Hepatic stellate cell (primary cell): ENCODE measurements around the gene AXL.
A peak's percentile ranks its signal among the peaks of the same experiment; 100 is the strongest.

Experiments
- DNase-seq: peaks from one replicate; pipeline ENCODE4 v3.0.0; 2011; ENCODE audit warnings: low spot score

Gene AXL

DNA sequence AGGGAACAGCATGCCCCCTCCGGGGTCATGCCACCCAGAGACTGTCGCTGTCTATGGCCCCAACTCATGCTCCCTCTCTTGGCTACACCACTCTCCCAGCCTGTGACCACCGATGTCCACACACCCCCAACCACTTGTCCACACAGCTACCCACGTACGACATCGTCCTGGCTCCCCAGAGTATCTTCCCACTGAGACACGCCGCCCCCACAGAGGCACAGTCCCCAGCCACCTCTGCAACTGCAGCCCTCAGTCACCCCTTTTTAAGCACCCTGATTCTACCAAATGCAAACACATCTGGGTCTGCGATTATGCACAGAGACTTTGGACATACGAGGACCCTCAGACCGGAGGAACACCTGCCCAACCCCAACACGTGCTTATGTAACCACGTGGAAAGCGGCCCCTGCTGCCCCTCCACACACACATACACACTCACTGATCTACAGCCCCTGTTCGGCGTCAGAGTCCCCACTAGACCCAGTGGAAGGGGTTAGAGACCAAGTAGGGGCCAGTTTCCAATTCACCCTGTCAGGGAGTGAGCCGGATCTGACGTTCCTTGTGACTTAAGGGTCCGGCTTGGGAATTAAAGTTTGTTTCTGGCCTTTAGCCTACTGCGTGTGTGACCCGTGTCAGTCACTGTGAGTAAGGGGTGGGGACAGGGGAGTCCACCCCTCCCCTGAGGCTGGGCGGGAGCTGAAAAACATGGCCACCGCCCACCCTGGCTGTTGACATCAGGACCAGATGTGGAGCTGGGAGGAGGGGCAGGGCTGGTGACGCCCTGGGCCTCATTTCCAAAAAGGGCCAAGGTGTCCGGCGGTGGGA lies 11.9 kb upstream of the AXL start:
- DNase-seq: no peak

DNA sequence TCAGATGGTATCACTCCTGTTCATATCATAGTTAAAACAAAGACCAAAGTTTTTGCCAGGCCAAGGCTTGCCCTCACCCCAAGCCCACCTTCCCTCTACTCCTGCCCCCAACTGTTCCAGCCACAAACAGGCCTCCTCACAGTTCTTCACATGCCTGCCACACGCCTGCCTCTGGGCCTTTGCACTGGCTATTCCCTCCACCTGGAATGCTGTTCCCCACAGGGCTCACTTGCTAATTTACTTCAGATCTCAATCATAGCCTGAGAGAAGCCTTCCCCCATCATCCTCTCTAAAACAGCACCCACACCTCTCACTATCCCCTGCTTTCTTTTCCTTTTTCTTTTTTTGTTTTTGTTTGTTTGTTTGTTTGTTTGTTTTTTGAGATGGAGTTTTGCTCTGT lies 4.9 kb upstream of the AXL start:
- DNase-seq: no peak

DNA sequence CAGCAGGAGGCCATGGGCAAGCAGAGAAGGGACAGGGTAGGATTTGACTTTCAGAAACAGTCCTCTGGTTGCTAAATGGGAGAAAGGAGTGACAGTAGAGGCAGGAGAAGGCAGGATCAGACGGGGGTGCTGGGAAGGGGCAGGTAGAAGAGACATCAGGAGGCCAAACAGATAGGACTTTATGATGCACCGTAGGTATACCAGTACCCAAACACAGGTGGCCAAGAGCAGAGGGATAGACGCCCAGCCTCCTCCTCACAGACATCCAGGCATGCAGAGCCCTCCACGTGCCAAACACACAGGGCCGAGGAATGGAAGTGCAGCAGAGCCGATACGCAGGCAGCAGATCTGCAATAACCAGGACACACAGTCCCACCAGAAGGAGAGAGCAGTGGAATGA lies 1.3 kb upstream of the AXL start:
- DNase-seq: no peak

DNA sequence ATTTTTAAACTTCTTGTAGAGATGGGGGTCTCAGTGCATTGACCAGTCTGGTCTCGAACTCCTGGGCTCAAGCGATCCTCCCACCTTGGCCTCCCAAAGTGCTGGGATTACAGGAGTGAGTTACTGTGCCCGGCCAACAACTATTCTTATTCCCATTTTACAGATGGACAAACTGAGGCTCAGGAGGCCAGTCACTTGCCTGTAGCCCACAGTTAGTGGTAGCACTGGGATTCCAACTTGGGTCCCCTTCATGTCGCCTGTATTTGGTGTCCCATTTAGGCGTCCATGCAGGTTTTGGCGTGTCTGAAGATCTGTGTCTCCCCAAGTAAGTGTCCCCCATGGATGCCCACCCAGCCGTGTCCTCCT lies 791 bp upstream of the AXL start:
- DNase-seq: no peak

DNA sequence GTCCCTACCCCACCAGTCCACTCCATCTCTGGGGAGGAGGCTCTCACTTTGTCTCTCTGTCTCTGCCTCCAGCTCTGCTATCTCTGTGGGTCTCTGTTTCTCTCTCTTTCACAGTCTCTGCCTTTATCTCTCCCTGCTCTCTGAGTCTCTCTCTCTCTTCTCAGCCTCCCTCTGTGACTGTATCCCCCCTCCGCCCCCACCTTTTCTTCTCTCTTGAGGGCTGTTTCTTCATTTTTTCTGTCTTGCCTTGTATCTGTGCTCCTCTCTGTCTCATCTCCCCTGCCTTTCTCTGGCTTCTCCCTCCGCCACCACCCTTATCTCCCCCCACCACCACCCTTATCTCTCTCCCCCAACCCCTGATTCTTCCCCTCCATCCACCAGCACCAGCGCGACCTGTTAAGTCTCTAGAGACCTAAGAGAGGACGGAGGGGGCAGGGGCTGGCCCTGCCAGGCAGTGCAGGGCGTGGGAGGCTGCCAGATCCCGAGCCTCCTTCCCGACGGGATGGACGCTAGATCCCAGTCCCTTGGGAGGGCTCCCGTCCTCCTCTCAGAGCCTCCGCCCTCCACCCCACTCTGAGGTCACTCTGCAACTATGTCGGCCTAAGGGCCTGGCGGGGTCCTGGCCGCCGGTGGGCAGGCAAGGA lies 1.0 kb downstream of the AXL start:
- DNase-seq: peak; percentile 92

DNA sequence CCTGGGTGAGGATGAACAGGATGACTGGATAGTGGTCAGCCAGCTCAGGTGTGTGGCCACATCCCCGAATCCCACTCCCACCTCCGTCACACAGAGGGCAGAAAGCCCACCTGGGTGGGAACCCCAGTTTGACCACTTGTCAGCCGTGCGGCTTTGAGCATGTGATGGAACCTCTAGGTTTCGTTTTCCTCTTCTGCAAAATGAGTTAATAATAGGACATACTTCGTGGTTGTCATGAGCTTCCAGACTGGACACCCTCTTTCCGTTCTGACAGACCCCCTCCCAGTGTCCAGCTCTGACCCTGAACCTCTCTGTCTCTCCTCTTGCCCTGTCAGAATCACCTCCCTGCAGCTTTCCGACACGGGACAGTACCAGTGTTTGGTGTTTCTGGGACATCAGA lies 1.8 kb downstream of the AXL start:
- no peak for DNase-seq

DNA sequence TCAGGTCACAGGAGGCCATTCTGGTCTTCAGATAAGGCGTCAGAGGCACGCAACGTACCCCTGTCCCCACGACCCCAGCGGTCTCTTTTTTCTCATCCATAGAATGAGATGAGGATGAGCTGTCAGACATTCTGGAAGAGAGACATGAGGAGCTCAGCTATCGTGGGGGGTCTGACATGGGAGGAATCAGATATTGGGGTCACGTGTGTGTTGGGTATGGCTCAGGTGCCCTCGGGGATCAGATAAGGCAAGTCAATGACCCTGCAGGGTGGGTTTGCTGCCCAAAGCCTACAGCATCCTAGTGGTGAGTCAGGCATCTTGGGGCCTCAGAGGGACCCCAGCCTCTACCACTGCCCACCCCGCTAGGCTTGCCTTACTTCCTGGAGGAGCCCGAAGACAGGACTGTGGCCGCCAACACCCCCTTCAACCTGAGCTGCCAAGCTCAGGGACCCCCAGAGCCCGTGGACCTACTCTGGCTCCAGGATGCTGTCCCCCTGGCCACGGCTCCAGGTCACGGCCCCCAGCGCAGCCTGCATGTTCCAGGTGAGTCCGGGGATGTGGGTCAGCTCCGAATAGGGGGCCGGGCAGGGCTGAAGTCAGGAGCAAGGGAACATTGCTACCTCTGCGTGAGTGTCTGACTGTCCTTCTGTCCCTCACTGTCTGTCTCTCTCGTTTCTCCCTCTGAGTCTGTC lies 2.6 kb downstream of the AXL start:
- no peak for DNase-seq

DNA sequence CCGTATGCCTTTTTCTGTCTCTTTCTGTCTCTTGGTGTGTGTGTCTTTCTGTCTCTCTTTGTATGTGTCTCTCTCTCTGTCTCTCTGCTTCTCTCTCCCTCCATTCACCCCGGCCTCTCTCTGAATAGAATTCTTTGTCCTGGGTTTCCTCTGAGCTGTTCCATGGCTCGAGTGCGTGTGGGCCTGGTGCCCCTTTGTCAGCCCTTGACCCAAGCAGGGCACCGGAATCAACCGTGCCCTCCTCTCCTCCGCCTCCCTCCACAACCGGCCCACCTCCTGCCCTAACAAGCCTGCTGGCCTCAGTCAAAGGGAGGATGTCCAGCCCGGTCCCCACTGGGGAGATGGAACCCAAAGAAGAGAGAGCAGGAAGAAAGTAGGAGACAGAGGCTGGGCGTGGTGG lies 3.2 kb downstream of the AXL start:
- no peak for DNase-seq

DNA sequence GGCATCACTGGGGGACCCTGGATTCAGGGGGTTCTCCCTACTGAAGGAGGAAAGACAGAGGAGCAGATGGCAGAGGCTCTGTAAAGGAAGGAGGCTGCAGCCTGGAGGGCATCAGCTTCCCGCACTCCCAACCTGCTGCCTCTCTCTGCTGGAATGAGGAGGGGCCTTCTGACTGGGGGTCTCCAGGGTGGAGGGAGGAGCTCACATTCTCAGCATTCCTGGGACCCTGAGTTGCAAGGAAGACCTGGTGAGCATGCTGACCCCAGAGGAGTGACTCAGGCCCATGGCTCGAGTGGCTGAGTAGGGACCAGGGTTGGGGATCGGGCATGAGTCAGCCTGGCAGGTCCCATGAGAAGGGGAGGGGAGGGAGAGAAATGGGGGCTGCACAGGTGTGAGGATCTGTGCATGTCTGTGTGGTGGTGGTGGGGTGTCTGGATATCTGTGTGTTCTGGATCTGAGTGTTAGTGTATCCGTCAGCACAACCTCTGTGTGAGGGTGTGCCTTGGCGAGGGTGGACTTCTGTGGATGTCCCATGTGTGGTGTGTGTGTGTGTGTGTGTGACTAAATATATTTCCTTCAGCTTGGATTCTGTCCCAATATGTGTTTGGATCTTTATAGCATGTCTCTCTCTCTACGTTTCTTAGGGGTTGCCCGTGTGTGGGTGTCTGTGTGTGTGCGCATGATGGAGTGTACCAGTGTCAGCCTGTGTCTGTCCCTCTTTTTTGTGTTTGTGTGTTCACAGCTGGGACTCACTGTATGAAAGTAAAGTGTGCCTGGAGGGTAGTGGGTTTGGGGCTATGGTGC lies 4.6 kb downstream of the AXL start:
- peak; percentile 96 for DNase-seq

DNA sequence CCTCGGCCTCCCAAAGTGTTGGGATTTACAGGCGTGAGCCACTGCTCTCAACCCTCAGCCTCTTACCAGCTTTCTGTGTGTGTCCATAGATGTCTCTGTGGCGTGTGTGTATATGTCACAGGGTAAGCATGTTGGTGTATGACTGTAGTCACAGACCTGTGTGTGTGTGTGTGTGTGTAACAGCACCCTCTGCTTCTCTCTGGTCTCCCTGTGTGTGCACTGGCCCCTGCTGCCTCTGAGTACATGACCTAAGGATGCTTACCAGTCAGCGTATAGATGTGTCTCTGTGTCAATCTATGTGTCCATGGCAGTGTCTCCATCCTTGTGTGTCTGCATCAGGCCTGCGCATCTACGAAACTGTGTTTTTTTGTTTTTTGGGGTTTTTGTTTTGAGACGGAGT lies 5.6 kb downstream of the AXL start:
- DNase-seq: no peak

DNA sequence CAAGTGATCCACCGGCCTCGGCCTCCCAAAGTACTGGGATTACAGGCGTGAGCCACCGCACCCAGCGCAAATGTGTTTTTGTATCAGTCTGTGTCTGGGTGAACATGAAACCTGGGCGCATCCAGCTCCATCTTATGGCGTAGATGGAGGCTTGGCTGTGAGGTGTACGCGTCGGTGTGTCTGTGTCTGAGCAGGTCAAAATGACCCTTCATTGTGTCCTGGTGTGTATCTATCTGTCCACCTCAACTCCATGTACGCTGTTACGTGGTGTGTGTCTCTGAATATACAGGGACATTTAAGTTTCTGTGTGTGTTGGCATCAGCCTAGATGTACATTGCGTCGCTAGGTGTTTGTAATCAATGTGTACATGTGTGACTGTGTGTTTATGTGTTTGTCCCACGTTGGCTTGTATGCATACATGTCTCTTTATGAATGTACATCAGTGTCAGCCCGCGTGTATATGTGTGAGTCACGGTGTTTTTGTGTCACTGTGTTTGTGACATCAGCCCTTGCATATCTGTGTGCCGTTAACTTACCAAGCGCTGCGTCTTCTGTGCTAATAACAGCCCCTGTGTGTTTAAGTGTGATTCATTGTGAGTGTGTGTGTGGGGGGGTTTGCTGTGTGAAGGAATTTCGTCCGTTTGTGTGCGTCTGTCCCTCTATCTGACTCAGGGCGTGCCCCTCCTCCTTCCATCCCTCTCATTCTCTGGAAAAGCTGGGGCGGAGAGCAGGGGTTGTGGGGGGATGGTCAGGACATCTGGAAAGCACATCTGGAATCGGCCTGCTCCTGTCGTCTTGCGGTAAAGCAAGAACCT lies 6.4 kb downstream of the AXL start:
- DNase-seq: peak; percentile 96

DNA sequence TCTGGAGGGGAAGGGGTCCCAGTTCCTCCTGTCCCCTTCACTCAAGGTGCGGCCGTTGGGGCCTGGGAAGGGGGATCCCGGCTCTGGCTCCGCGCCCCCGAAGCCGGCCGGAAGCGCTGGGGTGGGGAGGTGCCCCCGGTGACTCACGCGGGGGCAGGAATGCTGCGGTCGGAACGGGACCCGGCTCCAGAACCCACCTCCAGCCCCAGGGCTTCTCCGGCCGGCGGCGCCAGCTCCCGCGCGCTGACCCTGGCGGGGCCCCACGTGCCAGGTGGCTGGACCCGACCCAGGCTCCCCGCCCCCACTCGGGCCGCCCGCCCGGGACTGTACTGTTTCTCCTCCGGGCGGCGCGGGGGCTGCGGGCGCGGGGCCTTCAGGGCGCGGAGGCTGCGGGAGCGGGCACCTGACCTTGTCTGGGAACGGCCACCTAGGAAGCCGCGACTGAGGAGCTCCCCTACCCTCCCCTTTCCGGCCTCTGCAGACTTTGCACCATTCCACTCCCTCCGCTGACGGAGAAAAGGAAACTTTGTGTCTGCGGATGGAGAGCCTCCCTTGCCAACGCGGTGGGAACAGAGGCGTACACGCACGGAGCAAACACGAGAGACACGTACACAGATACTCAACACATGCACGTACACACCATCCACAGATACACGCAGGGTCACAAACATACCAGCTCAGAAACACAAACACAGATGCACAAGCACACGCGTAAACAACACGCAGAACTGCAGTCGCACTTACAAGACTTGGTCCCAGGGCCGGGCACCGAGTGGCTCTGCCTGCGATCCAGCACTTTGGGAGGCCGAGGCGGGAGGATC lies 7.2 kb downstream of the AXL start:
- DNase-seq: peak; percentile 92

DNA sequence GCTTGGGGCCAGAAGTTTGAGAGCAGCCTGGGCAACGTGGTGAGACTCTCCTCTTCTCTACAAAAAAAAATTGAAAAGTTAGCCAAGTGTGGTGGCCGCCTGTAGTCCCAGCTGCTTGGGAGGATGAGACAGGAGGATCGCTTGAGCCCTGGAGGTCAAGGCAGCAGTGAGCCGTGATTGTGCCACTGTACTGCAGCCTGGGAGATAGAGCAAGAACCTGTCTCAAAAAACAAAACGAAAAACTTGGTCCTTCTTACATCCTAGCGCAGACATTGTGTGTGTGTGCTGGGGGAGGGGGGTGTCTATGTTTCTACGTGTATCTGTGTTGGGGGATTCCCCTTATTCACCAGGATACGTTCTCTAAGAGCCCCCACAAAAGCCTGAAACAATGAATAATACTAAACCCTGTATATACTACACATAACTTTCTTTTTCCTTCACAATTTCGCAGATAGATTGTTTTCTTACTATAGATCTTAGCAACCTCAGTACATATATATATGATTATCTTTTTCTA lies 7.9 kb downstream of the AXL start:
- no peak for DNase-seq

DNA sequence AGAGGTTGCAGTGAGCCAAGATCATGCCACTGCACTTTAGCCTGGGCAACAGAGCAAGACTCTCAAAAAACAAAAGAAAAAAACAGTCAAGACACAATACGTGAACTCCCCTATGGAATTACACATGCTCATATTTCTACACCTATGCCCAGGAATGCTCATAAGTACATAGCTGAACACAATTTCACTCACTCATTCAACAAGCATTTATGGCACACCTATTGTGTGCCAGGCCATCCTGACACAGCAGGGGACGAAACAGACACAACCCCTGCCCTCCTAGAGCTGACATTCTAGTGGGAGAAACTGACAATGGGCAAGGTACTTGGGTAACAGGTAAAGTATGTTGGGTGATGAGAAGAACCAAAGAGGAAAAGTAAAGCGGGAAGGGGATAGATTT lies 9.5 kb downstream of the AXL start:
- no peak for DNase-seq

DNA sequence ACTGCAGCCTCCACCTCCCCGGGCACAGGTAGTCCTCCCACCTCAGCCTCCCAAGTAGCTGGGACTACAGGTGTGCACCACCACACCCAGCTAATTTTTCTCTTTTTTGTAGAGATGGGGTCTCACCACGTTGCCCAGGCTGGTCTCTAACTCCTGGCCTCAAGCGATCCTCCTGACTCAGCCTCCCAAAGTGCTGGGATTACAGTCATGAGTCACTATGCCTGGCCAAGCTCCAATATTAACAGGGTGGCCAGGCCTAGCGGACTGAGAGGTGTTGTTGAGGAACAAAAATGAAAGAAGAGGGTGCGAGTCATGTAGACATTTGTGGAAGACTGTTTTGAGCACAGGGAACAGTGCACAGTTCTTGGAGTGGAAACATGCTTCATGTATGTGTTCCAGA lies 10.3 kb downstream of the AXL start:
- peak; percentile 38 for DNase-seq

DNA sequence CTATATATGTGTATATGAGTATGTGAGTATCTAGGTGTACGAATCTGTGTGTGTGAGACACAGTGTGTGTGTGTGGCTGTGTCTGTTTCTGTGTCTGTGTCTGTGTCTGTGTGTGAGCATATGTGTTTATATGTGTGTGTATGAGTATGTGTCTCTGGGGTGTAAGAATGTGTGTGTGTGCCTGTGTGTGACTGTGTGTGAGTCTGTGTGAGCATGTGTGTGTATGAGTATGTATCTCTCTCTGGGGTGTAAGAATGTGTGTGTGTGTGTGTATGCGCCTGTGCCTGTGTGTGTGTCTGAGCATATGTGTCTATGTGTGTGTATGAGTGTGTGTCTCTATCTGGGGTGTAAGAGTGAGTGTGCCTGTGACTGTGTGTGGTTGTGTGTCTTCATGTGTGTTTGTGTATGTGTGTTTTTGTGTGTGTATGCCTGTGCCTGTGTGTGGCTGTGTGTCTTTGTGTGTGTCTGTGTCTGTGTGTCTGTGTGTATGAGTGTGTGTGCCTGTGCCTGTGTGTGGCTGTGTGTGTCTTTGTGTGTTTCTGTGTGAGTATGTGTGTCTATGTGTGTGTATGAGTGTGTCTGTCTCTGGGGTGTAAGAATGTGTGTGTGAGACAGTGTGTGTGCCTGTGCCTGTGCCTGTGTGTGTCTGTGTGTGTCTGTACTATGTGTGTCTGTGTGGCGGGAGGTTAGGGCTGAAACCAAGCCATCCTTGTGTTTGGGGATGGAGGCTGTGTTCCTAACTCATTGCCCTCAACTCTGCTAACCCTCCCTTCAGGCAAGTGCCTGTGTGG lies 11.2 kb downstream of the AXL start:
- DNase-seq: no peak

DNA sequence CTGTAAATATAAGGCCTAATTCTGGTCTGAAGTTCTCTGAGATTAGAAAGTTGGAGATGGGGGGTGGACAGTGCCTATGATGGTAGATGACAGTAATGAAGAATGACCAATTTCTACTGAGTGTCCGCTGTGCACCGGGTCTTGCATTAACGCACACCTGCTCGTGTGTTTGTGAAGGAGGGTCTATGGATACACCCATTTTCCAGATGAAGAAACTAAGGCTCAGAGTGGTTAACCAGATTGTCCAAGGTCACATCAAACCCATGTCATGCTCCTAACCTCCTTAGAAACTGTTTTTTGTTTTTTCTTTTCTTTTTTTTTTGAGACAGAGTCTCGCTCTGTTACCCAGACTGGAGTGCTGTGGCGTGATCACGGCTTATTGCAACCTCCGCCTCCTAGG lies 13.7 kb downstream of the AXL start:
- DNase-seq: no peak

DNA sequence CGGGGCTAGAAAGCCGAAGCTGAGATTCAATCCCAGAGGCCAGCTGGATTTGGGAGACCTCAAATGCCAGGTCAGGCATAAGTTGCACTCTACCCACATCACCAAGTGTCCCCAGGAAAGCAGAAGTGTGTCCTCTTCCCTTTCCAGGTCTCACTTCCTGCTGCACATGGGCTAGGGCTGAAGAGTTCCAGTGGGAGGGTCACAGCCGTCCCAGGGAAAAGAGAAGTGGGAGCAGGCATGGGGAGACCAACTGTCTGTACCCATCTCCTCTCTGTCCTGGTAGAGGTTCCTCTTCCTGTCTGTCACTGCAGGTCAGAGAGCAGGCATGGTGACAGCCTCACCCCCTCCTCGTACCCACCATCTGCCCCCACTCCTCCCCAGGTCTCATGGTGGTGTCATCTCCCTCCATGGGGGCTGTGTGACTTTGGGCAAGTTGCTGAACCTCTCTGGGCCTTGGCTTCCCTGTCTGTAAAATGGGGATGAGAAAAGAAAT lies 14.8 kb downstream of the AXL start:
- DNase-seq: no peak

DNA sequence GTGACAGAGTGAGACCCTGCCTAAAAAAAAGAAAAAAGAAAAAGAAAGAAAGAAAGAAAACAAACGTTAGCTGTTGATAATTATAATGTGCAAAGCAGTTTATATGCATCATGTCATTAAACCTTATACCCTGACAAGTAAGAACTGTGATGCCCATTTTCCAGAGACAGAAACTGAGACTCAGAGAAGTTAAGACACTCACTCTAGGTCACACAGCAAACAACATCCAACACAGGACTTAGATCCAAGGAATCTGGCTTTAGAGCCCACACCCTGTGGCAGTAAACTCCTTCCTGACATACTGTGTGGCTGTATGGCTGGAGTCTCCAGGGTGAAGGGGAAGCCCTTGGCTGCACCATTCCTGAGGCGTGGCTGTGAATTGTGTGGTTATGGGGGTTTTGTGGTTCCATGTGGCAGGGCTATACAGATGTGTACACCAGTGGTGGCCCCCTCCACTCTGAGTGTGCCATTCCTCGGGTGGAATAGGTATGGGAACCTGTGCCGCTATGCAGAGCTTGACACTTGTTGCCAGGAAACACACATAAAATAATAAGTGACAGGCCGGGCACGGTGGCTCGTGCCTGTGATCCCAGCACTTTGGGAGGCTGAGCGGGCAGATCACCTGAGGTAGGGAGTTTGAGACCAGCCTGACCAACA lies 15.6 kb downstream of the AXL start:
- no peak for DNase-seq
